Amniotic stem cell (primary cell): ENCODE results near the gene HORMAD1.
"Not testable (repeated sequence)": the region's sequence is repeated elsewhere in the genome, so short reads cannot be mapped to it uniquely, and the experiment has no call there.

Source experiments
- DNase-seq: peaks from one replicate; lab custom pipeline; 2025; lab: John Stamatoyannopoulos, UW

HORMAD1 gene

GRCh38 chr1:150696995-150697927, 23.4 kb downstream of the HORMAD1 start, which contains the start of gene GOLPH3L:
Gene GOLPH3L (minus strand): TSS chr1:150697154. CDS start chr1:150694838, 2,316 bp downstream.
- peak; percentile 96 for DNase-seq

- DNase-seq, result no peak
Measured at GRCh38 chr1:150696590-150696989, 24.1 kb downstream of the HORMAD1 start.

GRCh38 chr1:150696162-150696561, 24.5 kb downstream of the HORMAD1 start:
- DNase-seq, result no peak

- DNase-seq, result no peak
Measured at GRCh38 chr1:150695561-150695960, 25.1 kb downstream of the HORMAD1 start.

GRCh38 chr1:150692720-150693119, 28.0 kb downstream of the HORMAD1 start:
- DNase-seq, result no peak

- no peak for DNase-seq
Measured at GRCh38 chr1:150688763-150689162, 31.9 kb downstream of the HORMAD1 start.

GRCh38 chr1:150686275-150686674, 34.4 kb downstream of the HORMAD1 start:
- no peak for DNase-seq

GRCh38 chr1:150683914-150684313, 36.8 kb downstream of the HORMAD1 start:
- DNase-seq, result no peak

- no peak for DNase-seq
Measured at GRCh38 chr1:150678988-150679387, 41.7 kb downstream of the HORMAD1 start.

- no peak for DNase-seq
Measured at GRCh38 chr1:150674881-150675280, 45.8 kb downstream of the HORMAD1 start.

- no peak for DNase-seq
Measured at GRCh38 chr1:150663321-150663720, 57.4 kb downstream of the HORMAD1 start.

- no peak for DNase-seq
Measured at GRCh38 chr1:150662811-150663210, 57.9 kb downstream of the HORMAD1 start.

GRCh38 chr1:150661156-150661555, 59.5 kb downstream of the HORMAD1 start:
- DNase-seq, result no peak

GRCh38 chr1:150660584-150660983, 60.1 kb downstream of the HORMAD1 start:
- no peak for DNase-seq

GRCh38 chr1:150657064-150657463, 63.6 kb downstream of the HORMAD1 start:
- not testable (repeated sequence) for DNase-seq

GRCh38 chr1:150654635-150655034, 66.1 kb downstream of the HORMAD1 start:
- DNase-seq, result not testable (repeated sequence)

- no peak for DNase-seq
Measured at GRCh38 chr1:150650193-150650592, 70.5 kb downstream of the HORMAD1 start.

- DNase-seq, result no peak
Measured at GRCh38 chr1:150649441-150650075, 71.1 kb downstream of the HORMAD1 start.
